ENCODE data around the gene SH3RF1. TPM values are rescaled to one million over a fixed set of nuclear protein-coding genes. Genes with fewer than 3 reads are reported as not detected.

The SH3RF1 gene
- total RNA-seq, 4 donors from 2014 or later = 10.6 to 17.9 (median 13.3) TPM

DNA sequence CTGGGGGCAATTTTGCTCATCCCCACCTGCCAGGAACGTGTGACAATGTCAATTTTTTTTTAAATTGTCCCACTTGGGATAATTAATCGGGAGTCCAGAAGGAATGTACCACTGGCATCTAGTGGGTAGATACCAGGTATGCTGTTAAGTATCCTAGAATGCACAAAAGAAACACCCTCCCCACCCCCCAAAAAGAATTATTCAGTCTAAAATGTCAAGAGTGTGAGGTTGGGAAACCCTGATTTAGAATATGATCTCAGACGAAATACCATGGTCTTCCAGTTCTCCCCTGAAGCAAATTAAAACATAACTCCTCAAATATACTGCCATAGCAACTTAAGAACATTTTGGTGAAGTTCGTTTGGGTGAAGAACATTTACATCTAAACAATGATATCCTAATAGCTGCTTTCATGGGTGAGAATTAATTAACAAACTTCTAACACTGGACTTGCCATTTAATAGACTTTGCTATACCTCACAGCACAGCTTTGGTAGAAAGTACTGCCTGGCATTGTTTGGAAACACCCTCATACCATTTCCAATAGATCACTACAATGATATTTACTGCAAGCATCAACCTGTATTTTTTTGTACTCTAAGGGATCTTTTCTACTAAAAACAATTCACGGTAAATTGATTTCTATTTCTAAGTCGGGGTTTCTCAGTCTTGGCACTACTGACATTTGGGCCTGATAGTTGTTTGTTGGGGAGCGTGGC lies 36.5 kb downstream of the SH3RF1 start:
- Histone ChIP-seq H3K4me3 (no peak overlapping the region), H3K27ac (no peak overlapping the region), H3K4me1 (peaks cover 0 to 41% (median 2%) of the 10 kb centered on the region in 4 donors), H3K27me3 (no peaks in the 10 kb centered on the region), H3K36me3 (no peaks in the 10 kb centered on the region), H3K9me3 (no peaks in the 10 kb centered on the region)
- TF ChIP-seq, protein P1, sequence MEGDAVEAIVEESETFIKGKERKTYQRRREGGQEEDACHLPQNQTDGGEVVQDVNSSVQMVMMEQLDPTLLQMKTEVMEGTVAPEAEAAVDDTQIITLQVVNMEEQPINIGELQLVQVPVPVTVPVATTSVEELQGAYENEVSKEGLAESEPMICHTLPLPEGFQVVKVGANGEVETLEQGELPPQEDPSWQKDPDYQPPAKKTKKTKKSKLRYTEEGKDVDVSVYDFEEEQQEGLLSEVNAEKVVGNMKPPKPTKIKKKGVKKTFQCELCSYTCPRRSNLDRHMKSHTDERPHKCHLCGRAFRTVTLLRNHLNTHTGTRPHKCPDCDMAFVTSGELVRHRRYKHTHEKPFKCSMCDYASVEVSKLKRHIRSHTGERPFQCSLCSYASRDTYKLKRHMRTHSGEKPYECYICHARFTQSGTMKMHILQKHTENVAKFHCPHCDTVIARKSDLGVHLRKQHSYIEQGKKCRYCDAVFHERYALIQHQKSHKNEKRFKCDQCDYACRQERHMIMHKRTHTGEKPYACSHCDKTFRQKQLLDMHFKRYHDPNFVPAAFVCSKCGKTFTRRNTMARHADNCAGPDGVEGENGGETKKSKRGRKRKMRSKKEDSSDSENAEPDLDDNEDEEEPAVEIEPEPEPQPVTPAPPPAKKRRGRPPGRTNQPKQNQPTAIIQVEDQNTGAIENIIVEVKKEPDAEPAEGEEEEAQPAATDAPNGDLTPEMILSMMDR (IDR thresholded peaks at IDR 0.05) = no peak
- TF ChIP-seq POLR2A (IDR thresholded peaks at IDR 0.05) (no peak), EP300 (IDR thresholded peaks at IDR 0.05) (no peak)
- 84 to 88% methylated on average over 7 of the region's 7 CpGs for WGBS, 2 donors
- no peak for DNase-seq (ENCODE audit: low spot score in 2 of 2)

DNA sequence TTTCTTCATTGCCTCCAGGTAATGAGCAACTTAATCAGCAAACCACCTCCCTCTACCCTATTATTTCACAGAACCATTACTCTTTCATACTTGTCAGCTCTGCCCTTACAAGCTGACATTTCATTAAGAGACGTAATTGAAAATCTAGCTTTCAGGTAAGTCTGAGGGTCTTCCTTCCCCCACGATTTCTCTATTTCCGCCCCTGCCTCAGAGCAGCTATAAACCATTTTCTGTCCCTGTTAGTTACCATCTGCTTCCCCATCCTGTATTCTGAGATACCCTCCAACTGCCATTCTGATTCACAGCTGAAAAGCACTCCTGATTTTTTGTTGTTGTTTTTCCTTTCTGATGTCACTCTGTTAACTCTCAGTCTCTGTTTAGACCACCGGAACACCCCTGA lies 37.1 kb downstream of the SH3RF1 start:
- Histone ChIP-seq H3K4me1 (peaks cover 0 to 39% (median under 1%) of the 10 kb centered on the region in 4 donors), H3K27ac (no peak overlapping the region), H3K4me3 (no peak overlapping the region), H3K36me3 (no peaks in the 10 kb centered on the region), H3K27me3 (no peaks in the 10 kb centered on the region), H3K9me3 (no peaks in the 10 kb centered on the region)
- TF ChIP-seq POLR2A (IDR thresholded peaks at IDR 0.05) (no peak), EP300 (IDR thresholded peaks at IDR 0.05) (no peak)
- TF ChIP-seq, protein P1 (IDR thresholded peaks at IDR 0.05) = no peak
- no peak for DNase-seq (ENCODE audit: low spot score in 2 of 2)
- 89 to 91% methylated on average over 4 of the region's 4 CpGs for WGBS, 2 donors

DNA sequence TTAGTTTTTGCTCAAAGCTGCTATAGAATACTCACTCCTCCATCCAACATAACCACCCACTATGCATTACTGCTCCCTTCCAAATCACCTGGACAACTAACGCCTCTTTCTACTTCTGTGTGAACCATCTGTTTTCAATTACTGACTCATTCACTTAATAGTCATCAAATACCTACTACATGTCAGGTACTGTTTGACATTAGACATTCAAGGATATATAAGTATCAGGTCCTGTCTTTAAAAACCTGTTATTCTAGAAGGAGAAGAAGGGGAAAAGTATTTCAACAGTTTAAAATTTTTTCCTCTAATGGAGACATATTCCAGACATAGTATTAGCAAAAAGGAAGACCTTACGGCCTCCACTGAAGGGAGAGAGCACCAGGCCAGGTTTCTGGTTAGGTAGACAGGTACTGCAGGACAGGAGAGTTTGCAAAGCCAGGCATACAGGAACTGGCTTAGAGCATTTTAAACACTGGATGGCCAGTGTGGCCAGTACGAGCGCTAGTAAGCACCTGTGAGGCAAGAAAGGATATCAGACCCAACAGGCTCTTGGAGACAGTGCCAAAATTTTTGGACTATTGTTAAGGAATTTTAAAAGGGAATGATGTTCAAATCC lies 39.0 kb downstream of the SH3RF1 start:
- Histone ChIP-seq H3K36me3 (no peaks in the 10 kb centered on the region), H3K27ac (no peak overlapping the region), H3K27me3 (no peaks in the 10 kb centered on the region), H3K4me1 (peaks cover 0 to 19% (median 0%) of the 10 kb centered on the region in 4 donors), H3K9me3 (no peaks in the 10 kb centered on the region), H3K4me3 (no peak overlapping the region)
- TF ChIP-seq EP300 (IDR thresholded peaks at IDR 0.05) = no peak
- TF ChIP-seq, protein P1 (IDR thresholded peaks at IDR 0.05) = no peak
- WGBS, 2 donors = 77 to 95% methylated on average over 4 of the region's 4 CpGs
- DNase-seq (ENCODE audit: low spot score in 2 of 2) = no peak

DNA sequence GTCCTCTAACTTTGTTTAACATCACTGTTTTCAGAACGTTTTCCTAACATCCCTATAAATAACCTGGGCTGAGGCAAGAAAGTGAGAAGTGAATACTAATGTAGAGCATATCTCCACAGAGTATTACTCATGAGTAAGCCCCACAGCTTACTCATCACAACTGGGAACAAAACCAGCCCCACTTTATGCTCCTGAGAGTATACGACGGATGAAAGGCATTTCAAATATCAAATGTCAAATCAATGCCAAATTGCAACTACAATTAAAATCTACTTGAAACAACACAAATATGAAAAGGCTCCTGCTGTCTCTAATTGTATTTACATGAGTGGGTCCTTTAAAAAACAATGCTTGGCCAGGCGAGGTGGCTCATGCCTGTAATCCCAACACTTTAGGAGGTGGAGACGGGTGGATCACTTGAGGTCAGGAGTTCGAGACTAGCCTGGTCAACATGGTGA lies 41.2 kb downstream of the SH3RF1 start:
- peaks cover 0 to 23% (median 3%) of the 10 kb centered on the region in 4 donors for H3K4me1 ChIP-seq
- H3K27ac ChIP-seq = peak overlapping the region in 1 of 4 donors; percentile 5
- no peaks in the 10 kb centered on the region for H3K9me3 ChIP-seq
- DNase-seq (ENCODE audit: low spot score in 2 of 2) = no peak
- TF ChIP-seq POLR2A (IDR thresholded peaks at IDR 0.05) (no peak), EP300 (IDR thresholded peaks at IDR 0.05) (no peak)
- TF ChIP-seq, protein P1 (IDR thresholded peaks at IDR 0.05) = no peak
- 35 to 39% methylated on average over 6 of the region's 6 CpGs for WGBS, 2 donors
- no peaks in the 10 kb centered on the region for H3K36me3 ChIP-seq
- no peak overlapping the region for H3K4me3 ChIP-seq
- H3K27me3 ChIP-seq = no peaks in the 10 kb centered on the region

DNA sequence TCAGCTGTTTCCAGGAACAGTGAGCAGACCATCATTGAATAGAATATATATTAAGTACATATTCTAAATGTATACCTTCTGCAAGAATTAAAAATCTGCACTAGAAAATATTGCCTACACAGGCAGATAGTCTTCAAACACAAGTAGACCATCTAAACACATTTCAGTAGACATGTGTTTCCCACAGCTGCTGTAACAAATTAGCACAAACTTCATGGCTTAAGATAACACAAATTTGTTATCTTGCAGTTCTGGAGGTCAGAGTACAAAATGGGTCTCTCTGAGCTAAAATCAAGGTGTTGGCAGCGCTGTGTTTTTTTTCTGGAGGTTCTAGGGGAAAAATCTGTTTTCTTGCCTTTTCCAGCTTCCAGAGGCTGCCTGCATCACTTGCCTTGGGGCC lies 42.7 kb downstream of the SH3RF1 start:
- H3K4me1 ChIP-seq = peaks cover 0 to 18% (median 3%) of the 10 kb centered on the region in 4 donors
- no peaks in the 10 kb centered on the region for H3K36me3 ChIP-seq
- H3K27ac ChIP-seq = no peak overlapping the region
- no peak overlapping the region for H3K4me3 ChIP-seq
- no peaks in the 10 kb centered on the region for H3K27me3 ChIP-seq
- no peak for DNase-seq (ENCODE audit: low spot score in 2 of 2)
- TF ChIP-seq POLR2A (IDR thresholded peaks at IDR 0.05) (no peak), EP300 (IDR thresholded peaks at IDR 0.05) (no peak)
- TF ChIP-seq, protein P1 (IDR thresholded peaks at IDR 0.05) = no peak
- no peaks in the 10 kb centered on the region for H3K9me3 ChIP-seq
- 90 to 92% methylated on average over 1 of the region's 1 CpG for WGBS, 2 donors
